Fibroblast of lung (primary cell): ENCODE measurements around the gene SEMA7A. TPM values are rescaled to one million over a fixed set of nuclear protein-coding genes. Genes with fewer than 3 reads are reported as not detected.
A peak's percentile ranks its signal among the peaks of the same experiment; 100 is the strongest.
"Not testable (repeated sequence)": the region's sequence is repeated elsewhere in the genome, so short reads cannot be mapped to it uniquely, and the experiment has no call there.

ENCODE experiments used
- DNase-seq, 2 donors: peaks; one replicate each; pipeline versions ENCODE4 v3.0.0 to v3.0.0-alpha.2; 2010; ENCODE audit warnings: low read depth in 2 of 2
- H2AFZ ChIP-seq: 2 replicates; pipeline ENCODE4 v1.5.1; 2012; ENCODE audit warnings: low read length, control low read depth, inconsistent platforms
- H3K27ac ChIP-seq: 2 replicates; pipeline ENCODE4 v1.5.1; 2011; ENCODE audit warnings: low read length, control low read depth; ENCODE audit not compliant: insufficient read depth
- H3K27me3 ChIP-seq: 2 replicates; pipeline ENCODE4 v1.5.1; 2011; ENCODE audit warnings: mild to moderate bottlenecking, low read length; ENCODE audit not compliant: control insufficient read depth, insufficient read depth
- H3K36me3 ChIP-seq: 2 replicates; pipeline ENCODE4 v1.5.1; 2011; ENCODE audit warnings: low read length; ENCODE audit not compliant: control insufficient read depth, insufficient read depth
- H3K4me1 ChIP-seq: 2 replicates; pipeline ENCODE4 v1.5.1; 2011; ENCODE audit warnings: low read length; ENCODE audit not compliant: control insufficient read depth, insufficient read depth; ENCODE audit errors: extremely low read depth
- H3K4me2 ChIP-seq: 2 replicates; pipeline ENCODE4 v1.5.1; 2011; ENCODE audit warnings: low read length, control low read depth; ENCODE audit not compliant: insufficient read depth; ENCODE audit errors: extremely low read depth
- H3K4me3 ChIP-seq, 4 experiments: fragments of 200-600 bp in 1 of 4; sonication (generic) in 1 of 4; replicated peaks in 1 of 4; 2 replicates each; pipeline ENCODE4 v1.5.1; 2011 to 2016; ENCODE audit warnings: low read length in 4 of 4, low read depth in 3 of 4, mild to moderate bottlenecking in 3 of 4, control low read depth in 2 of 4, inconsistent platforms in 1 of 4, mixed read lengths in 1 of 4; ENCODE audit not compliant: insufficient read depth in 1 of 4; ENCODE audit errors: control extremely low read depth in 1 of 4
- H3K79me2 ChIP-seq: 2 replicates; pipeline ENCODE4 v1.5.1; 2012; ENCODE audit warnings: mild to moderate bottlenecking, low read length, inconsistent platforms; ENCODE audit not compliant: control insufficient read depth, insufficient read depth
- H3K9ac ChIP-seq: 2 replicates; pipeline ENCODE4 v1.5.1; 2011; ENCODE audit warnings: mild to moderate bottlenecking, low read length, control low read depth; ENCODE audit not compliant: insufficient read depth
- H3K9me3 ChIP-seq: 2 replicates; pipeline ENCODE4 v1.5.1; 2012; ENCODE audit warnings: low read depth, low read length; ENCODE audit not compliant: control insufficient read depth, insufficient read depth
- H4K20me1 ChIP-seq: 2 replicates; pipeline ENCODE4 v1.5.1; 2011; ENCODE audit warnings: low read length; ENCODE audit not compliant: control insufficient read depth, insufficient read depth; ENCODE audit errors: extremely low read depth
- CTCF ChIP-seq, 2 donors: IDR thresholded peaks in 1 of 2; conservative IDR thresholded peaks in 1 of 2; 1 replicate in 1 of 2; 2 replicates in 1 of 2; pipeline ENCODE4 v1.5.1; 2011 to 2012; ENCODE audit warnings: low read length in 2 of 2, control low read depth in 1 of 2, inconsistent platforms in 1 of 2, low read depth in 1 of 2, mild to moderate bottlenecking in 1 of 2
- EZH2 ChIP-seq: IDR thresholded peaks from 2 replicates; pipeline ENCODE4 v1.5.1; 2012; ENCODE audit warnings: low read length, control low read depth, mild to moderate bottlenecking; ENCODE audit errors: missing control alignments
- polyA minus RNA-seq: library from RNA; depleted of rRNA, polyadenylated mRNA; stranded (reverse); fragments of >200 nt; gene quantifications from 2 replicates; pipeline ENCODE4 v1.2.3, GENCODE V29; 2011; ENCODE audit warnings: low replicate concordance
- polyA plus RNA-seq, 2 donors: library from polyadenylated mRNA; depleted of rRNA in 1 of 2; stranded (reverse) in 1 of 2; unstranded in 1 of 2; fragments of >200 nt; gene quantifications; 2 replicates each; pipeline ENCODE4 v1.2.1, GENCODE V29; 2011 to 2012; ENCODE audit warnings: missing spikeins in 1 of 2
- total RNA-seq: library from RNA; depleted of rRNA; stranded (reverse); fragments of >200 nt; gene quantifications from 2 replicates; pipeline ENCODE4 v1.2.1, GENCODE V29; 2014

The SEMA7A gene
- total RNA-seq (2.3 and 5.6 TPM in 2 replicates), polyA plus RNA-seq (12.5 and 18.5 TPM in 2 replicates), polyA minus RNA-seq (18.9 and 29.8 TPM in 2 replicates)
- polyA plus RNA-seq (2012): 16.1 and 22.2 TPM in 2 replicates

- Histone ChIP-seq H3K9ac (peak within 1 kb of the TSS; percentile 65), H3K4me1 (peaks cover 20% of the 10 kb centered on the region), H3K4me2 (peak within 1 kb of the TSS; percentile 83), H3K9me3 (no peaks in the 10 kb centered on the region), H3K4me3 (peak within 1 kb of the TSS; percentile 51 to 83 (median 76)), H3K27me3 (no peaks in the 10 kb centered on the region), H3K27ac (peak within 1 kb of the TSS; percentile 51), H4K20me1 (no peaks in the 10 kb centered on the region), H2AFZ (peak within 1 kb of the TSS; percentile 82), H3K79me2 (peaks cover 47% of the 10 kb centered on the region), H3K36me3 (no peaks in the 10 kb centered on the region)
- DNase-seq: peak; percentile 71 to 75
- TF ChIP-seq CTCF (conservative IDR thresholded peaks at IDR 0.05 in 1 of 2, IDR thresholded peaks at IDR 0.05 in 1 of 2; ENCODE audit: low read depth in 1 of 2, low read length in 2 of 2) (no peak), EZH2 (no peak)
These were observed at the start of gene SEMA7A for GRCh38 chr15:74433592-74434262. Gene SEMA7A, minus strand, starts transcription at chr15:74433958. Its CDS starts 40 bp downstream, at chr15:74433918.

GRCh38 chr15:74482661-74483060, 48.9 kb upstream of the SEMA7A start:
- H3K27ac ChIP-seq: no peak overlapping the region
- H3K79me2 ChIP-seq: no peaks in the 10 kb centered on the region
- no peaks in the 10 kb centered on the region for H3K36me3 ChIP-seq
- no peaks in the 10 kb centered on the region for H3K4me1 ChIP-seq
- no peak overlapping the region for H3K4me3 ChIP-seq
- DNase-seq: no peak
- no peaks in the 10 kb centered on the region for H4K20me1 ChIP-seq
- no peaks in the 10 kb centered on the region for H3K27me3 ChIP-seq
- H3K4me2 ChIP-seq: no peak overlapping the region
- no peak overlapping the region for H3K9ac ChIP-seq
- H3K9me3 ChIP-seq: no peaks in the 10 kb centered on the region
- no peak for TF ChIP-seq EZH2
- TF ChIP-seq CTCF (conservative IDR thresholded peaks at IDR 0.05 in 1 of 2, IDR thresholded peaks at IDR 0.05 in 1 of 2; ENCODE audit: low read depth in 1 of 2, low read length in 2 of 2): peak in 1 of 2 donors; percentile 4
- H2AFZ ChIP-seq: no peak overlapping the region

DNA sequence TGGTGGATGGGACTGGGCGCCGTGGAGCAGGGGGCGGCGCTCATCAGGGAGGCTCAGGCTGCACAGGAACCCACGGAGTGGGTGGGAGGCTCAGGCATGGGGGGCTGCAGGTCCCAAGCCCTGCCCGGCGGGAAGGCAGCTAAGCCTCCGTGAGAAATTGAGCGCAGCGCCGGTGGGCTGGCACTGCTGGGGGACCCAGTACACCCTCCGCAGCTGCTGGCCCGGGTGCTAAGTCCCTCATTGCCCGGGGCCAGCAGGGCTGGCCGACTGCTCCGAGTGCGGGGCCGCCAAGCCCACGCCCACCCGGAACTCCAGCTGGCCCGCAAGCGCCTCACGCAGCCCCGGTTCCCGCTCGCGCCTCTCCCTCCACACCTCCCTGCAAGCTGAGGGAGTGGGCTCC, 46.6 kb upstream of the SEMA7A start:
- DNase-seq, H3K27me3 ChIP-seq, H3K79me2 ChIP-seq, H4K20me1 ChIP-seq, H3K4me3 ChIP-seq, H3K4me2 ChIP-seq, H3K27ac ChIP-seq, H3K36me3 ChIP-seq, H3K9ac ChIP-seq, H2AFZ ChIP-seq, H3K4me1 ChIP-seq, H3K9me3 ChIP-seq: not testable (repeated sequence)

DNA sequence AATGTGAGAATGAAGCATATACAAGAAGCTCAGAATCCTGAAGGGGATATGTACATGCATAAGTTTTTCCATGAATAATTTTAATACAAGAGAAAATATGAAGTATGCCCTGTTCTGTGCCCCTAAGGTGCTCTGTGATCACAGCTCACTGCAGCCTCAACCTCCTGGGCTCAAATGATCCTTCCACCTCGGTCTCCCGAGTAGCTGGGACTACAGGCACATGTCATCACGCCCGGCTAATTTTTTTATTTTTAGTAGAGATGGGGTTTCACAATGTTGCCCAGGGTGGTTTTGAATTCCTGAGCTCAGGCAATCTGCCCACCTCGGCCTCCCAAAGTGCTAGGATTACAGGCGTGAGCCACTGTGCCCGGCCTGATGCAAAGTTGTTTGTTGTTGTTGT, 37.9 kb upstream of the SEMA7A start:
- not testable (repeated sequence) for H3K4me1 ChIP-seq, H2AFZ ChIP-seq, H3K9me3 ChIP-seq, H3K79me2 ChIP-seq, DNase-seq, H3K27me3 ChIP-seq, H4K20me1 ChIP-seq, H3K27ac ChIP-seq, H3K36me3 ChIP-seq, H3K4me3 ChIP-seq, H3K4me2 ChIP-seq, H3K9ac ChIP-seq
